MM.1S (cell line): ENCODE results near the gene UQCC5.

Experiments used
- DNase-seq: peaks from one replicate; pipeline ENCODE4 v3.0.0-alpha.2; 2015
- H2AFZ ChIP-seq: fragments of 300-600 bp; sonication (generic); 2 replicates; pipeline ENCODE4 v1.6.0; 2016; ENCODE audit warnings: antibody characterized with exemption, low read length
- H3F3A ChIP-seq: fragments of 300-600 bp; sonication (generic); 2 replicates; pipeline ENCODE4 v1.6.1; 2016; ENCODE audit warnings: mild to moderate bottlenecking, antibody characterized with exemption, low read length, moderate library complexity, mixed read lengths; ENCODE audit not compliant: insufficient read depth
- H3K27ac ChIP-seq: fragments of 300-600 bp; sonication (generic); 2 replicates; pipeline ENCODE4 v1.5.1; 2016; ENCODE audit warnings: mild to moderate bottlenecking, low read length
- H3K27me3 ChIP-seq: fragments of 300-600 bp; sonication (generic); replicated peaks from 2 replicates; pipeline ENCODE4 v1.6.0; 2016; ENCODE audit warnings: low read length; ENCODE audit not compliant: insufficient read depth
- H3K36me3 ChIP-seq: fragments of 300-600 bp; sonication (generic); replicated peaks from 2 replicates; pipeline ENCODE4 v1.6.1; 2016; ENCODE audit warnings: mild to moderate bottlenecking, low read length, mixed read lengths; ENCODE audit not compliant: insufficient read depth
- H3K4me1 ChIP-seq: fragments of 300-600 bp; sonication (generic); 2 replicates; pipeline ENCODE4 v1.6.1; 2016; ENCODE audit warnings: low read length, mixed read lengths
- H3K4me2 ChIP-seq: fragments of 300-600 bp; sonication (generic); 2 replicates; pipeline ENCODE4 v1.6.0; 2016; ENCODE audit warnings: low read depth, low read length
- H3K4me3 ChIP-seq: fragments of 300-600 bp; sonication (generic); 2 replicates; pipeline ENCODE4 v1.5.1; 2016; ENCODE audit warnings: low read length, mixed read lengths
- H3K79me2 ChIP-seq: fragments of 300-600 bp; sonication (generic); 2 replicates; pipeline ENCODE4 v1.6.1; 2016; ENCODE audit warnings: mixed run types, low read length, mixed read lengths
- H3K9ac ChIP-seq: fragments of 300-600 bp; sonication (generic); 2 replicates; pipeline ENCODE4 v1.6.1; 2016; ENCODE audit warnings: low read length, mixed read lengths
- H3K9me2 ChIP-seq: fragments of 300-600 bp; sonication (generic); replicated peaks from 2 replicates; pipeline ENCODE4 v1.6.1; 2016; ENCODE audit warnings: mild to moderate bottlenecking, low read length, mixed read lengths; ENCODE audit not compliant: insufficient read depth
- H3K9me3 ChIP-seq: fragments of 300-600 bp; sonication (generic); replicated peaks from 2 replicates; pipeline ENCODE4 v1.6.1; 2016; ENCODE audit warnings: mild to moderate bottlenecking, low read length, mixed read lengths; ENCODE audit not compliant: insufficient read depth
- H4K20me1 ChIP-seq: fragments of 300-600 bp; sonication (generic); 2 replicates; pipeline ENCODE4 v1.6.1; 2016; ENCODE audit warnings: mild to moderate bottlenecking, low read length, moderate library complexity, mixed read lengths; ENCODE audit not compliant: insufficient read depth
- CTCF ChIP-seq: fragments of 300-600 bp; sonication (generic); IDR thresholded peaks from 2 replicates; pipeline ENCODE4 v1.5.1; 2016; ENCODE audit warnings: antibody characterized with exemption, low read length, mixed read lengths
- EZH2 ChIP-seq: fragments of 300-600 bp; sonication (generic); optimal IDR thresholded peaks from 2 replicates; pipeline ENCODE3; 2017; ENCODE audit warnings: low read depth, mild to moderate bottlenecking, antibody characterized with exemption, low read length, mixed read lengths
- EZH2phosphoT487 ChIP-seq: fragments of 300-600 bp; sonication (generic); IDR thresholded peaks from 2 replicates; pipeline ENCODE4 v1.6.1; 2018; ENCODE audit warnings: antibody characterized with exemption, low read length

Gene UQCC5

GRCh38 chr3:52513281-52513680 lies 23.1 kb upstream of the UQCC5 start:
- H3K4me2 ChIP-seq, result no peak overlapping the region
- no peaks in the 10 kb centered on the region for H3K4me1 ChIP-seq

GRCh38 chr3:52514576-52514975 lies 21.8 kb upstream of the UQCC5 start:
- TF ChIP-seq EZH2phosphoT487 (no peak), EZH2 (no peak), CTCF (no peak)
- Histone ChIP-seq H3K4me1 (no peaks in the 10 kb centered on the region), H2AFZ (no peak overlapping the region), H3K9me2 (no peaks in the 10 kb centered on the region), H3K27me3 (peaks cover 39% of the 10 kb centered on the region), H3K4me2 (no peak overlapping the region), H3K4me3 (no peak overlapping the region), H3F3A (no peaks in the 10 kb centered on the region), H3K9me3 (no peaks in the 10 kb centered on the region), H3K9ac (no peak overlapping the region), H3K27ac (no peak overlapping the region), H3K79me2 (no peaks in the 10 kb centered on the region), H3K36me3 (no peaks in the 10 kb centered on the region), H4K20me1 (no peaks in the 10 kb centered on the region)
- no peak for DNase-seq

More at GRCh38 chr3:52513281-52513680, 23.1 kb upstream of the UQCC5 start:
- Histone ChIP-seq H3K9me2 (no peaks in the 10 kb centered on the region), H3F3A (no peaks in the 10 kb centered on the region), H3K36me3 (no peaks in the 10 kb centered on the region), H3K27ac (no peak overlapping the region), H3K9ac (no peak overlapping the region), H3K27me3 (peaks cover 39% of the 10 kb centered on the region), H3K9me3 (no peaks in the 10 kb centered on the region), H4K20me1 (no peaks in the 10 kb centered on the region), H3K79me2 (no peaks in the 10 kb centered on the region), H2AFZ (no peak overlapping the region), H3K4me3 (no peak overlapping the region)
- TF ChIP-seq EZH2phosphoT487 (no peak), EZH2 (no peak), CTCF (no peak)
- DNase-seq, result no peak

GRCh38 chr3:52515192-52515591 lies 21.2 kb upstream of the UQCC5 start:
- Histone ChIP-seq H3K79me2 (no peaks in the 10 kb centered on the region), H3F3A (no peaks in the 10 kb centered on the region), H3K9ac (no peak overlapping the region), H3K36me3 (no peaks in the 10 kb centered on the region), H3K27me3 (peaks cover 39% of the 10 kb centered on the region), H3K9me2 (no peaks in the 10 kb centered on the region), H4K20me1 (no peaks in the 10 kb centered on the region), H3K9me3 (no peaks in the 10 kb centered on the region), H3K4me1 (no peaks in the 10 kb centered on the region), H2AFZ (no peak overlapping the region), H3K4me2 (no peak overlapping the region), H3K4me3 (no peak overlapping the region), H3K27ac (no peak overlapping the region)
- DNase-seq, result no peak
- TF ChIP-seq CTCF, result no peak
- TF ChIP-seq EZH2phosphoT487, result no peak
- no peak for TF ChIP-seq EZH2
